ENCODE results near the gene PFKFB1. TPM values are rescaled to one million over a fixed set of nuclear protein-coding genes. Genes with fewer than 3 reads are reported as not detected.

Gene PFKFB1
- total and polyA plus RNA-seq, 2 of the 13 experiments (the other 11 are each of a cell fraction or from before 2014, with no cell fraction given) = 1.5 to 2.9 TPM

DNA sequence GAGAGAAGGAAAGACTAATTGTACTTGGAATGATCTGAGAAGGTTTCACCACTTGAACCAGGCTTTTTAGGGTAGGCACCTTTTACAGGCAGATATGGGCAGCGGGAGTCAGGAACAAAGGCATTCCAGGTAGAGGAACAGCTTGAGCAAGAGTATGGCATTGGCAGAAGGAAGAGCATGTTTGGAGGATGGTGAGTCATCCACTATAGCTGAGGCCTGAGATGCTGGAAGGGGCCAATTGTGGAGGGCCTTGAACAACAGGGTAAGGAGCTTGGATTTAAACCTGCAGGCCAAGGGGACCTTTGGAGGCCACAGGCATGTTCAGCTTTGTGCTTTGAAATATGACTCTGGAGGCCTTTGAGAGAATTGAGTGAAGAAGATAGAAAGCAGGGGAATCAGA lies 32.2 kb downstream of the PFKFB1 start:
- Histone ChIP-seq H3K9ac (ENCODE audit: insufficient read depth, low read depth, low read length) (no peak overlapping the region), H4K20me1 (ENCODE audit: insufficient read depth, low read length) (no peaks in the 10 kb centered on the region), H3K4me3 (replicated peaks in 1 of 3; ENCODE audit: insufficient read depth in 1 of 3, low read depth in 2 of 3, low read length in 3 of 3) (no peak overlapping the region), H3K27me3 (ENCODE audit: control insufficient read depth in 1 of 2, insufficient read depth in 2 of 2, low read length in 2 of 2) (no peaks in the 10 kb centered on the region), H2AFZ (ENCODE audit: low read length) (no peak overlapping the region), H3K4me1 (ENCODE audit: insufficient read depth, low read length) (no peaks in the 10 kb centered on the region), H3K4me2 (ENCODE audit: low read depth, low read length) (no peak overlapping the region), H3K27ac (ENCODE audit: extremely low read length, insufficient read depth, low read length) (no peak overlapping the region), H3K36me3 (replicated peaks in 1 of 2; ENCODE audit: control insufficient read depth in 1 of 2, insufficient read depth in 2 of 2, low read length in 2 of 2) (no peaks in the 10 kb centered on the region), H3K9me3 (ENCODE audit: low read length) (no peaks in the 10 kb centered on the region), H3K79me2 (ENCODE audit: insufficient read depth, low read length) (no peaks in the 10 kb centered on the region)
- CTCF ChIA-PET (ENCODE audit: low intra/inter-chr PET ratio, low total read pairs) = no interaction called here
- ATAC-seq (no peak), DNase-seq (ENCODE audit: low spot score) (no peak), FAIRE-seq (no peak)
- in situ Hi-C loops (cut with HindIII; ENCODE audit: extremely low pct_ligation_motif_present, low pct_unique_long_range_greater_than_20kb) (no loop called here), intact Hi-C loops (cut with micrococcal nuclease; ENCODE audit: unreplicated experiment) (no loop called here)
- POLR2A ChIA-PET = interaction anchor here (1.1 kb wide), 1 partner anchor 38 kb away, joined by 4 read pairs; the partner anchor contains the start of gene APEX2
- TF ChIP-seq PAF1 (CRISPR knock-in tag; IDR thresholded peaks at IDR 0.05) (no peak), PHF21A (CRISPR knock-in tag; IDR thresholded peaks at IDR 0.05) (no peak), ZNF800 (CRISPR knock-in tag; IDR thresholded peaks at IDR 0.05) (no peak), ZNF496 (CRISPR knock-in tag; IDR thresholded peaks at IDR 0.05; ENCODE audit: insufficient replicate concordance) (no peak), ZNF607 (CRISPR knock-in tag; IDR thresholded peaks at IDR 0.05; ENCODE audit: borderline replicate concordance) (no peak), ZNF737 (CRISPR knock-in tag; IDR thresholded peaks at IDR 0.05; ENCODE audit: borderline replicate concordance) (no peak), ZNF10 (CRISPR knock-in tag; IDR thresholded peaks at IDR 0.05; ENCODE audit: borderline replicate concordance, low read depth) (no peak)
- TF ChIP-seq, protein P1, sequence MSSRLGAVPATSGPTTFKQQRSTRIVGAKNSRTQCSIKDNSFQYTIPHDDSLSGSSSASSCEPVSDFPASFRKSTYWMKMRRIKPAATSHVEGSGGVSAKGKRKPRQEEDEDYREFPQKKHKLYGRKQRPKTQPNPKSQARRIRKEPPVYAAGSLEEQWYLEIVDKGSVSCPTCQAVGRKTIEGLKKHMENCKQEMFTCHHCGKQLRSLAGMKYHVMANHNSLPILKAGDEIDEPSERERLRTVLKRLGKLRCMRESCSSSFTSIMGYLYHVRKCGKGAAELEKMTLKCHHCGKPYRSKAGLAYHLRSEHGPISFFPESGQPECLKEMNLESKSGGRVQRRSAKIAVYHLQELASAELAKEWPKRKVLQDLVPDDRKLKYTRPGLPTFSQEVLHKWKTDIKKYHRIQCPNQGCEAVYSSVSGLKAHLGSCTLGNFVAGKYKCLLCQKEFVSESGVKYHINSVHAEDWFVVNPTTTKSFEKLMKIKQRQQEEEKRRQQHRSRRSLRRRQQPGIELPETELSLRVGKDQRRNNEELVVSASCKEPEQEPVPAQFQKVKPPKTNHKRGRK (CRISPR knock-in tag; IDR thresholded peaks at IDR 0.05) = no peak
- 88% methylated on average over 1 of the region's 1 CpG for WGBS (ENCODE audit: low lambda C conversion rate)
- no TSS peak for BruUV-seq (replicated peaks)

Measured in HepG2 (cell line).